Activated CD8-positive, alpha-beta memory T cell treated with anti-CD3 and anti-CD28 coated beads for 36 hours (primary cell): ENCODE data around the gene IGSF3. TPM values are rescaled to one million over a fixed set of nuclear protein-coding genes. Genes with fewer than 3 reads are reported as not detected.
"Not testable (repeated sequence)": the region's sequence is repeated elsewhere in the genome, so short reads cannot be mapped to it uniquely, and the experiment has no call there.

Experiments
- CTCF ChIA-PET: fragments of 350-600 bp; sonication (Branson Sonifier 250); formaldehyde crosslinking; loops from one replicate; lab custom pipeline; 2021; ENCODE audit warnings: antibody characterized with exemption; lab: Charles Lee
- POLR2A ChIA-PET: fragments of 350-600 bp; sonication (Branson Sonifier 250); formaldehyde crosslinking; loops from one replicate; lab custom pipeline; 2021; ENCODE audit warnings: antibody characterized with exemption; lab: Charles Lee
- total RNA-seq, 2 experiments: library from RNA; stranded (reverse); gene quantifications; one replicate each; pipeline ENCODE4 v1.2.3, GENCODE V29; 2021

The IGSF3 gene
- total RNA-seq, 2 experiments from 2014 or later, result 1.5 to 2.1 TPM

GRCh38 chr1:116642311-116643280, 24.9 kb downstream of the IGSF3 start:
- POLR2A ChIA-PET, CTCF ChIA-PET: not testable (repeated sequence)

GRCh38 chr1:116637583-116637982, 29.9 kb downstream of the IGSF3 start:
- CTCF ChIA-PET, POLR2A ChIA-PET: not testable (repeated sequence)

DNA sequence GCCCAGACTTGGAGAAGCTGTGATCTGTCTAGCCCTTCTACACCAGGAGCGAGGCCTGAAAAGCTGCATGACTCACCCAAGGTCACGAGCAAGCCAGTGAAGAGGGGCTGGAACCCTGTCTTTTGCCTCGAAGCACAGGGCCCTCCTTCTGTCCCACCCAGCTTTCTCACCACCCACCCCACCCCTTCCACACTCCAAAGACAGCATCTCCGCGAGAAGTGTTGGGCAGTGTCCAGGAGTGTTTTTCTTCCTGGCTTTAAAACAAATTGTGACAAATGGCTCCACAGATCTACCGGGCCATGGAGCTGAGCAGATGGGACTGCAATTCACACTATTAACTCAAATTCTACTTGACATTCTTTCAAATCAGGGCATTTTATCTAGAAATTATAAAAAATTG, 30.9 kb downstream of the IGSF3 start:
- POLR2A ChIA-PET, CTCF ChIA-PET: not testable (repeated sequence)

GRCh38 chr1:116634386-116634785, 33.1 kb downstream of the IGSF3 start:
- CTCF ChIA-PET, POLR2A ChIA-PET: not testable (repeated sequence)

DNA sequence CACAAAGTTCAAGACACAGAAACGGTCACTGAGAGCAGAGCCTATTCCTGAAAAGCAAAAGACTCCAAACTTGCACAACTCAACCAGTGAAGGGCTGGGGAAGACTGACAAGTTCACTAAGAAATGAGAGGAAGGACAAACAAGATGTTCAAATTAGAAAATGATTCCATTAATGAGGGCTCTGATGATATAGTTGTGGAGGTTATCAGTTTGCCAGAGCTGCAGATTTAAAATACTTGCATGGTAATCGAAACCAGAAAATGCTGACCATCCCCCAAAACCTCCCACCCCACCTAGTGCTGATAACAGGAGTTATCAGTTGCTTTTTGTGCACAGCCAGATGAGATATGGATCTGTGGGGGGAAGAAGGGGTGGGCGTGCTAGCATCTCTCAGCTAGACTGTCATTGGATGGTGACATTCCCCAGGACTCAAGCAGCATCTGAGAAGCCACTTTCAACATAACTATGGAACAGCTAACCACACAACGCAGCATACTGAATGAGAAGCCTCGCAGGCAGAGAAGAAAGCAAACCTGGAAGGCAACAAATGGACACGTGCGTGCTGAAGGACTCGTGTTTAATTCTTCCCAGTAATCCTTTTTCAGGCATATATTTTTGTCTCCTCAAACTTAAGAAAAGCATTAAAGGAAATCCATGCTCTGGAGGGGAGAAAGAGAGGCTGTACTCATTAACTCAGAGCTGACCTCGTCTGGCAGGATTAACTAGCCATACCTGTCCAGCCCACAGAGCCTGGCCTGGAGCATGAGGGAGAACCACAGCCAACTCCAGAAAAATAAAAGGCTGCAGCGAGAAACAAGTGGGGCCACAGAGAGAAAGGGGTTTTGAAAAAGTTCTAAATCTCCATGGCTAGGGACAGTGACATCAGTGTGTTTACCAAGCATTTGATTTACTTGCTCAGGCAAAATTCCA, 35.3 kb downstream of the IGSF3 start:
- POLR2A ChIA-PET, CTCF ChIA-PET: not testable (repeated sequence)

DNA sequence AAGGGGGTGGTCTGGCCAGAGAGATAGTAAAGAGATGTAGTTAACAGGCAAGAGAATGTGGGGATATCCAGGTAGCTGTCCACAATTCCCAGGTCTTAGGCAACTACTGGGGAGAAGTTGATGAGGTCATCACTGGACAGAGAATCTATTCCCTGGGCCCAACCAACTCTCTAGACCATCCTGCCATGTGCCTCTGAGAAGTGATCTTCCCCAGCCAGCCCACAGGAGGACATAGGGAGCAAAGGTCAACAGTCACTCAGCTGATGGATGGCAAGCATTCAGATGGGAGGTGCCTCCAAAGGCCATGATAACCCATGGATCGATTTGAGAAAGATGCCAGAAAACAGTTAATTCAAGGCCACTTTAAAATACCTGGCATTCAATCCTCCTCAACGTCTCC, 36.0 kb downstream of the IGSF3 start:
- CTCF ChIA-PET, POLR2A ChIA-PET: not testable (repeated sequence)

GRCh38 chr1:116630057-116630456, 37.5 kb downstream of the IGSF3 start:
- POLR2A ChIA-PET, result not testable (repeated sequence)

GRCh38 chr1:116629441-116629840, 38.1 kb downstream of the IGSF3 start:
- POLR2A ChIA-PET, CTCF ChIA-PET: not testable (repeated sequence)

More at GRCh38 chr1:116630057-116630456, 37.5 kb downstream of the IGSF3 start:
- CTCF ChIA-PET, result not testable (repeated sequence)

- ChIA-PET POLR2A (no interaction called here), CTCF (no interaction called here)
Observed at GRCh38 chr1:116628448-116628847, 39.1 kb downstream of the IGSF3 start.

GRCh38 chr1:116627357-116627756, 40.2 kb downstream of the IGSF3 start:
- CTCF ChIA-PET, POLR2A ChIA-PET: not testable (repeated sequence)

DNA sequence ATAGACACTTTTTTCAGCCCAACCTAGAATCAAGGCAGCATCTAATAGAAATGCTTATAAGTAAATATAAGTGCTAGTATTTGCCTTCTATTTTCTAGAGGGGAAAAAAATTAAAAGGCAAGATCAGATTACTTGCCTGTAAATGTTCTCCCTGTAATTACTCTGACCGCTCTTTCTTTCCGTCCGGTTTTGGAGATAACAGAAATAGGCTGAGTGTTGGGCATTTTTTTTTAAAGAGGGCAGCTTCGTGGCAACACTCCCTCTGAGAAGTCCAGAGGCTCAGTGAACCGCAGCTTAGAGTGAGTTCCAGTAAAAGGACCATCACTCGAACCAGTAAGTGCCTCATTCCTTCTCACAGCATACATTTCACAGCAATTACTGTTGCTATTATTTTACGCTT, 40.6 kb downstream of the IGSF3 start:
- CTCF ChIA-PET, POLR2A ChIA-PET: not testable (repeated sequence)

DNA sequence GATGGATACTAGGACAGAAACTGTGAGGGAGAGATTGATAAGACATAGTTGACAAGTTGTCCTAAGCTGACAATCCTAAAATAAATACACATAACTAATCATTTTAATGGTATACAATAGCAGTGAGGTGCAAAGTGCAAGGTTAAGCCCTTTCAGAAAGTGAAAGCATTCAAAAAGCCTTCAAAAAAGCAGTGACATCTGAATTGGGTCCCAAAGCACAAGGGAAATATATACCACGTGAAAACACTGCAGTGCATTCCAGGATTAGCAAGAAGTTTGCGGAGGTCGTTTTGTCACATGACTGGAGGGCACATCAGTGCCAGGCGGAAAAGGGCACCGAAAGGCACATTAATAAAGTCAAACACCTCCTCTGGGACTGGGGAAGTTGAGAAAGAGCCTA, 42.4 kb downstream of the IGSF3 start:
- POLR2A ChIA-PET, CTCF ChIA-PET: not testable (repeated sequence)

GRCh38 chr1:116624040-116624439, 43.5 kb downstream of the IGSF3 start:
- ChIA-PET POLR2A (no interaction called here), CTCF (no interaction called here)

GRCh38 chr1:116622496-116622895, 45.0 kb downstream of the IGSF3 start:
- POLR2A ChIA-PET, CTCF ChIA-PET: not testable (repeated sequence)

GRCh38 chr1:116621756-116622155, 45.8 kb downstream of the IGSF3 start:
- POLR2A ChIA-PET, CTCF ChIA-PET: not testable (repeated sequence)

GRCh38 chr1:116620392-116620791, 47.1 kb downstream of the IGSF3 start:
- POLR2A ChIA-PET, CTCF ChIA-PET: not testable (repeated sequence)

DNA sequence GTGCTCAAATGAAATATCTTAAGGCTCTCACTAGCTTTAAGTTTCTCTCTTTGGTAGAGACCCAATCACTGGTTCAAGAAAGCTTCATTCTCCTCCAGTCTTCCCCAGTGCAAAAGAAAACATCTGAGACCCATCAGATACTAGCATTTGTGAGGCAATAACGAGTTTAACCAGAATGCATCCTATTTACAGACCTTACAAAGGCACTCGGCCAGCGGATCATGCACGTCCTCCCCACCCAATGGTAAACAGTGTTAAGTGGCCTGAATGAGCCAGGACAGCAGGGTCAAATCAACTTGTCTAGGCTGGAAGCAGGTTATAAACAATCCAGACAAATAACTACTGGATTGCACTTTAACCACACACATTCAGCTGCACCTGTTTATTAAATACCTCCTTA, 48.4 kb downstream of the IGSF3 start:
- CTCF ChIA-PET, POLR2A ChIA-PET: not testable (repeated sequence)

DNA sequence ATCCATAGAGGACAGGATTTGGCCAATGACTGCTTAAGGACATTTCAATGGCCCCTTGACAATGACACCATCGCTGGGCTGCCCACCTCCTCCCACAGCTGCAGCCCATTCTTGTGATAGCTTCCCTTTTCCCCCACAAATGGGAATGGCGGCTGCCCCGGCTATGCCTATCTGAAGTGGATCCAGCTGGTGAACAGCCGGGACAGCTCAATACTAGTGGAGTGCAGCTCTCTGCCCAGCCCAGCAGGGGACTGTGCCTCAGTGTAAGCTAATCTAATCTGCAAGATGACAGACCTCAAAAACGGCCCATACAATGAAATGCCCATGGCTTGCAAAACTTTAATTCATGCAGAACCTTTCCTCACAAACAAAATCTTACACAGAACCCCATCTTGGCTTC, 49.7 kb downstream of the IGSF3 start:
- POLR2A ChIA-PET, CTCF ChIA-PET: not testable (repeated sequence)

- CTCF ChIA-PET, result not testable (repeated sequence)
Observed at GRCh38 chr1:116613825-116614224, 53.7 kb downstream of the IGSF3 start.

GRCh38 chr1:116609801-116610371, 57.6 kb downstream of the IGSF3 start:
- POLR2A ChIA-PET, CTCF ChIA-PET: not testable (repeated sequence)

More at GRCh38 chr1:116613825-116614224, 53.7 kb downstream of the IGSF3 start:
- POLR2A ChIA-PET, result not testable (repeated sequence)
